ENCODE measurements around the gene OBP2B.
A peak's percentile ranks its signal among the peaks of the same experiment; 100 is the strongest.
"Not testable (repeated sequence)": the region's sequence is repeated elsewhere in the genome, so short reads cannot be mapped to it uniquely, and the experiment has no call there.

Gene OBP2B, protein sequence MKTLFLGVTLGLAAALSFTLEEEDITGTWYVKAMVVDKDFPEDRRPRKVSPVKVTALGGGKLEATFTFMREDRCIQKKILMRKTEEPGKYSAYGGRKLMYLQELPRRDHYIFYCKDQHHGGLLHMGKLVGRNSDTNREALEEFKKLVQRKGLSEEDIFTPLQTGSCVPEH

GRCh38 chr9:133208880-133209300, at the start of gene OBP2B:
Gene OBP2B, minus strand, starts transcription at chr9:133209250. Its CDS starts 51 bp downstream, at chr9:133209199.
- DNase-seq (ENCODE audit: low read depth) = not testable (repeated sequence)

DNA sequence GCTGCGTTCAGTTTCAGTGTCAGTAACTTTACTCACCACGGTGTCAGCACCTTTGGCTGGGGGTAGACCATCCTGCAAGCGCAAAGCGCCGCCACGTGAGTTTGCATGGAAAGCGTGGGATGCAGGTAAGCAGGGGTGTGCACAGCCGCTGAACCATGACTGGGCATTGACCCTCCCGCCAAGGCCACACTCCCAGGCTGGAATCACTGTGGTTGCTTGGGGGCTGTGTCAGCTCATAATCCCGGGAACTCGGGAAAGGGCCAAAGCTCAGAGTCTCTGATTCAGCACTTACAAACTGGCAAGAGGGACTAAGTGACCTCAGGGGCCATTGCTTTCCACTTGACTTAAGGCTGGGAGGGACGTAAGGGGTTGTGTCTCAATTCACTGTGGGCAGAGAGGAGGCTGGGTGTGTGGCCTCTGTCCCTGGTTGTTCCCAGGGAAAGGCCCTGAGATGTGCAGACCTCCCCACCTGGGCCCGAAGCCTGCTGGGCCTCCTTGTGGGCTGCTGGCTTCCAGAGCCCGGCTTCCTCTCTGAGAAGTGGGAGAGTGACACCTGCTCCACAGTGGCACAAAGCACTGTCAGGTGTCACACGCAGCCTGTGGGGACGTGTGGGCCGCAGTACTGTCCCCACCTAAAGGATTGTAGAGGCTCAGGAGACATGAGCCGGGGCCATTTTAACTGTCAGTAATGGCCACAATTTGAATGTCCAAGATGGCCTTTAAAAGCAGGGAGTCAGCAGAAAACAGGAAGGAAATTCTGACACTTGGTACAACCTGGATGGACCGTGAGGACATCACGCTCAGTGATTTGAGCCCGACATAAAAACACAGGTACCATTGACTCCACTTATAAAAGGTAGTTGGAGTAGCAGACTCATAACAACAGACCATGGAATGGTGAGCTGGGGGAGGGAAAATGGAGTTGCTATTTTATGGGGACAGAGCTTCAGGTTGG, 49.3 kb upstream of the OBP2B start:
- no peak for DNase-seq (ENCODE audit: low read depth)

GRCh38 chr9:133257465-133257956, 48.5 kb upstream of the OBP2B start:
- no peak for DNase-seq (ENCODE audit: low read depth)

- DNase-seq (ENCODE audit: low read depth) = no peak
These were observed 47.6 kb upstream of the OBP2B start for GRCh38 chr9:133256686-133257091.

DNA sequence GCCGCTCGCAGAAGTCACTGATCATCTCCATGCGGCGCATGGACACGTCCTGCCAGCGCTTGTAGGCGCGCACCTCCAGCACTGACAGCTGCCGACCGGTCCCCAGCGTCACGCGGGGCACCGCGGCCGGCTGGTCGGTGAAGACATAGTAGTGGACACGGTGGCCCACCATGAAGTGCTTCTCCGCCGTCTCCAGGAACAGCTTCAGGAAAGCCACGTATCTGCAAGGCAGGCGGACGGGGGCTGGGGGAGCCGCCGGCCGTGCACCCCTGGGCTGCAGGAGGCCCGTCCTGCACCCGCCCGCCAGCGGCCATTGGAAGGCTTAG, 47.0 kb upstream of the OBP2B start:
- DNase-seq (ENCODE audit: low read depth) = no peak

- DNase-seq (ENCODE audit: low read depth) = no peak
These were observed 46.5 kb upstream of the OBP2B start for GRCh38 chr9:133255371-133256135.

DNA sequence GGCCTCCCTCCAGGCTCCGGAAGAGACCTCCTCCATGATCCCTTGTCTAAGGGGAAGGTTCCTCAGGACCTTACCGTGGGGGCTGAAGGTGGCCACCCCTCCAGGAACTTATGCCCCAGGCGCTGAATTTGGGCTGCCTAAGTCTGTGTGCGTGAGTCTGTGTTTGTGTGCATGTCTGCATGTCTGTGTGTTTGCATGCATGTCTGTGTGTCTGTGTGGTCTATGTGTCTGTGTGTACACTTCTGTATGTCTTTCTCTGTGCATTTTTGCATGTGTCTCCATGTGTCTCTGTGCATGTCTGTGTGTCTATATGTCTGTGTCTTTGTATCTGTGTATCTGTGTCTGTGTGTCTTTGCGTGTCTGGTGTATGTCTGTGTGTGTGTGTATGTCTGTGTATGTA, 45.4 kb upstream of the OBP2B start:
- DNase-seq (ENCODE audit: low read depth) = no peak

- no peak for DNase-seq (ENCODE audit: low read depth)
These were observed 44.2 kb upstream of the OBP2B start for GRCh38 chr9:133253268-133253667.

GRCh38 chr9:133252301-133253020, 43.4 kb upstream of the OBP2B start:
- no peak for DNase-seq (ENCODE audit: low read depth)

DNA sequence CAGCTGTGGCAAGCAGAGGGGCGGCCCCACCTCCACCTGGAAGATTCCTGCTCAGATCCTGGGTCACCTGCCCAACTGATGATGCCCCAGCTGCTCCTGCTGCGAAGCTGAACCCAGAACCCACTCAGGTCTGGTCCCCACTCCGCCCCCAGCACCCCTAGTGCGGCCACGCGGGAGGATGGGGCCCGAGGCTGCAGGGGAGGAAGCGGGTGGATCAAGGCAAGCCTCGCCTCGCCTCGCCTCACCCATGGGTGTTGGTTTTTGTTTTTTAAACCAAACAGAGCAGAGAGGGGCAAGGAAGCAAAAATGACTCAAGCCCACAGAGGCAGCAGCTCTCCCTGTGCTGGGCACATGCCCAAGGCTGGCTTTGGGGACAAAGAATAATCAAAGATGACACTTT, 42.7 kb upstream of the OBP2B start:
- DNase-seq (ENCODE audit: low read depth) = no peak

DNA sequence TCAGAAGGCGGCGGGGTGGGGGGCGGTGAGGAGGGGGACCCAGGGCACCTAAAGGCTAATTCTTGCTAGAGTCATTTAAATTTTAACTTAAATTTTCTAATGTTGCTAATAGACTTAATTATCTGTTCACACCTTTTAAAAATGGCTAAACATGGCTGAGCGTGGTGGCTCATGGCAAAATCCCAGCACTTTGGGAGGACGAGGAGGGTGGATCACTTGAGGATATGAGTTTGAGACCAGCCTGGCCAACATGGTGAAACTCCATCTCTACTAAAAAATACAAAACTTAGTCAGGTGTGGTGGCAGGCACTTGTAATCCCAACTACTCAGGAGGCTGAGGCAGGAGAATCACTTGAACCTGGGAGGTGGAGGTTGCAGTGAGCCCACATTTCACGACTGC, 42.2 kb upstream of the OBP2B start:
- not testable (repeated sequence) for DNase-seq (ENCODE audit: low read depth)

GRCh38 chr9:133250741-133251170, 41.7 kb upstream of the OBP2B start:
- no peak for DNase-seq (ENCODE audit: low read depth)

- DNase-seq (ENCODE audit: low read depth) = no peak
These were observed 40.3 kb upstream of the OBP2B start for GRCh38 chr9:133249337-133249736.

DNA sequence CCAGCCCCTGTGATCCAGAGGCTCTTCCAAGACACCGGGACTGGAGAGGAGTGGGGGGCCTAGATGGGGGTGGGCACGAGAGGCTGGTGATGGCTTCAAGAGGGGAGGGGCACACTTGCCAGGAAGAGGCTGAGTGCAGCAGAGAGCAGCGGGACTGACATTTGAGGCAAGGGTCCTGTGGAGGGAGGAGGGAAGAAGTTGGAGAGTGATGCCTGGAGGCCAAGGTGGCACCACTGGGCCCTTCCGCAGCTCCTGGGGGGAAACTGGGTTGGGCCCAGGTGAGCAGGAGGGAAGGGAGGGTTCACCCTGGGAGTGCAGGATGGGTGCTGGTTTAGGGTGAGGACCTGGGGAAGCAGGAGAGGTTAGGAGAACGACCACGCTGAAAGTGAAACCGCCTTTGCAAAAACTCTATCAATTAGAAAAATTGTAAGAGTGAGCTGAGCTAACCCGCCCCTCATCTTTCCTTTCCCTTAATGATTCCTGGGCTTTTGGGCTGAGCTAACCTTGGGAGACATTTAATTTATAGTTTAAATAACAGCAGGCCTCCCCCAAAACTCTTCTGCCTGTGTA, 39.8 kb upstream of the OBP2B start:
- DNase-seq (ENCODE audit: low read depth) = no peak

GRCh38 chr9:133247632-133248031, 38.6 kb upstream of the OBP2B start:
- DNase-seq (ENCODE audit: low read depth) = no peak

- no peak for DNase-seq (ENCODE audit: low read depth)
These were observed 37.9 kb upstream of the OBP2B start for GRCh38 chr9:133246991-133247390.

DNA sequence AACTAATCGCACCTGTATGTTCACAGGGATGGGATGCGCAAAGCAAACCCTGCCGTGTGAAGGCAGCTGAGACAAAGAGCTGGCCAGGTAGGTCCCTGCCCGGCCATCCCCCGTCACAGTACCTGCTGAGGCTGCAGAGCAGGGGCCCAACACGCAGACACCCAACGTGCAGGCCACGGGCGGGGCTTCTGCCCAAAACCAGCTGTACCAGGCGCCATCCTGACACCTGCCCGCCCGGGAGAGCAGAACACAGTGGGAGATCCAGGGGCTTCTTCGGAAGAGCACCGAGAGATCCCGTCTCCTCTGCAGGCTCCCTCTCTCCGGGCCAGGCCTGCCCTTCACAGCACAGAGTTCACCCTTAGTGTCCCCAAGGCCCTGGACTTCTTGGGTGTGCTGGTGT, 37.5 kb upstream of the OBP2B start:
- no peak for DNase-seq (ENCODE audit: low read depth)

DNA sequence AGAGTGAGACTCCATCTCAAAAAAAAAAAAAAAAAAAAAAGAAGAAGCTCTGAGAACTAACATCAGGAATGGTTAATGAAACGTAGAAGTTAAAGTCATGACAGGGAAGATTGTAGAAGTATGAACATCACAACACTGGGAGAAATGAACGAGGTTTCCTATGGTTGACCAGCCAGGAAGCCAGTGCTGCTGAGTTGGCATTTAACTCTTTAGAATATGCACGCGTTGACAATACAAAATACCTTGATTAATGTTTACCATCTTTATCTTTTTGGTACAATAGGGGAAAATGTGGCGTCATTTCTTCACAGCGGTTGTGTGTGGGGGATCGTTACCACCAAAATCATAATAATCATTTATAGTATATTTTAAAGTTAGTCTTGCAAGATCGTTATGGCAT, 33.9 kb upstream of the OBP2B start:
- no peak for DNase-seq (ENCODE audit: low read depth)

- no peak for DNase-seq (ENCODE audit: low read depth)
These were observed 33.2 kb upstream of the OBP2B start for GRCh38 chr9:133242241-133242640.

DNA sequence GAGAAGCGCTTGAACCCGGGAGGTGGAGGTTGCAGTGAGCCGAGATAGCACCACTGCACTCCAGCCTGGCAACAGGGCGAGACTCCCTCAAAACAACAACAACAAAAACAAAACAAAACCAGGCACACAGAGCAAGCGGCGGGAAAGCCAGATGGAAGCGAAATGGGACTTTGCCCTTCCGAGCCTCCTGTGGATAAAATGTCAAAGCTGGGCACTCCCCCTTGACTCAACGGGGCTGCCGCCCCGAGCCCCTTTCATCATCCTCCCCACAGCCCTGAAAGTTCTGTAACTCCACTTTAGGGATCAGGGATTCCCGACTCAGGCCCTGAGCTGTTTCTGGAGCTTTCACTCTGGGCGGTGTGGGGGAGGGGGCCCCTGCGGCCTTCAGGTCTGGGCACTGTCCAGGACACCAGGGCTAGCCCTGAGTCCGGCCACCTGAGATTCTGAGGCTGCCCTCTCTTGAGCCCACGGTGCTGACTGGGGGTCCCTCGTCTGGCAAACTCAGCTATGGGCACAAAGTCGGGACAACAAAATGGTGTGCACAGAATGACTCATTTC, 30.6 kb upstream of the OBP2B start:
- DNase-seq (ENCODE audit: low read depth) = no peak

DNA sequence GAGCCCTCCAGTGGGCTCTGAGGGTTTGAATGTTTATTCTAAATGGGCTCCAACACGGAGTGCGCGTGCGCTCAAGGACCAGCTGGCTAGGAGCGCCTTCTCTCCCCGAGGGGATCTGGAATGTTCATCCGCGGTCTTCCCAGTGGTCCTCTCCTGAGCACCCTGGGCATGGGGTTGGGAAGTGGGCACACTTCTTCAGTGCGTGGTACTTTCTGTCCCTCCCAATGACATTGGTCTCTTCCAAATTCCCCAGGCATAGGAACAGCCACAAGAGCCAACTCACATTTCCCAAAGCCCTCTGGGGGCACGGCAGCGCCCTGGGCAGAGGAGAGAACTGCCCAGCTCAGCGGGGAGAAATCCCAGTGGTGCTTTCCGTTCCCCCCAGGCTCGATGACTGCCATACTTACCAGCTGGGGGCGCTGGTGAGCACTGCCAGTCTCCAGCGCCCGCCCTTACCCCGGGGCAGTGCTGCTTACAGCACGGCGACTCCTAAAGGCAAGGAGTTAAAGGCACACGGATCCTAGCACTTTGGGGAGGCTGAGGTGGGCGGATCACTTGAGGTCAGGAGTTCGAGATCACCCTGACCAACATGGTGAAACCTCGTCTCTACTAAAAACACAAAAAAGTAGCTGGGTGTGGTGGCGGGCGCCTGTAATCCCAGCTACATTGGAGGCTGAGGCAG, 29.9 kb upstream of the OBP2B start:
- peak; percentile 42 for DNase-seq (ENCODE audit: low read depth)
